Keratinocyte (primary cell): ENCODE results near the gene TMEM150A.

ENCODE experiments used
- CTCF ChIP-seq, 3 experiments: IDR thresholded peaks in 1 of 3; conservative IDR thresholded peaks in 1 of 3; optimal IDR thresholded peaks in 1 of 3; 2 replicates in 2 of 3; 3 replicates in 1 of 3; pipeline versions ENCODE3 to v1.5.1; 2011; ENCODE audit warnings: low read length in 3 of 3, mild to moderate bottlenecking in 3 of 3, moderate library complexity in 2 of 3, control low read depth in 1 of 3, inconsistent platforms in 1 of 3; ENCODE audit not compliant: insufficient read depth in 2 of 3; ENCODE audit errors: extremely low read depth in 1 of 3
- EZH2 ChIP-seq: IDR thresholded peaks from one replicate; pipeline ENCODE4 v1.6.1; 2012; ENCODE audit warnings: inconsistent platforms, mild to moderate bottlenecking, low read length, moderate library complexity

- no peak for TF ChIP-seq CTCF (optimal IDR thresholded peaks at IDR 0.05 in 1 of 3, IDR thresholded peaks at IDR 0.05 in 1 of 3, conservative IDR thresholded peaks at IDR 0.05 in 1 of 3; ENCODE audit: extremely low read depth in 1 of 3, insufficient read depth in 2 of 3, low read length in 3 of 3)
- no peak for TF ChIP-seq EZH2
These were observed 18.1 kb downstream of the TMEM150A start, which contains the start of gene VAMP5 for GRCh38 chr2:85584354-85584856.
